K562 (cell line): ENCODE results near the gene HYPK. TPM values are rescaled to one million over a fixed set of nuclear protein-coding genes. Genes with fewer than 3 reads are reported as not detected.

ENCODE experiments used
- BRCA1 ChIP-seq, 2 experiments: fragments of 450-650 bp in 1 of 2; sonication (generic) in 1 of 2; formaldehyde crosslinking in 1 of 2; IDR thresholded peaks; 2 replicates each; pipeline versions ENCODE4 v1.5.0 to v1.6.1; 2017 to 2020; ENCODE audit warnings: mild to moderate bottlenecking in 1 of 2, missing genetic modification reagents in 1 of 2
- E2F6 ChIP-seq, 2 experiments: IDR thresholded peaks; 2 replicates each; pipeline ENCODE4 v1.6.1; 2011; ENCODE audit warnings: borderline replicate concordance in 1 of 2, control low read depth in 1 of 2, low read depth in 1 of 2, low read length in 1 of 2, mild to moderate bottlenecking in 1 of 2, mixed read lengths in 1 of 2, moderate library complexity in 1 of 2; ENCODE audit not compliant: insufficient read depth in 1 of 2, insufficient read length in 1 of 2, poor library complexity in 1 of 2, severe bottlenecking in 1 of 2; ENCODE audit errors: extremely low read depth in 1 of 2
- ETV6 ChIP-seq, 3 experiments: fragments of 150-350 bp in 1 of 3; sonication (generic) in 1 of 3; formaldehyde crosslinking in 1 of 3; IDR thresholded peaks; 2 replicates each; pipeline versions ENCODE4 v1.6.1 to v1.8.0; 2014 to 2022; ENCODE audit warnings: borderline replicate concordance in 2 of 3, low read depth in 2 of 3, antibody characterized with exemption in 1 of 3, low read length in 1 of 3, mild to moderate bottlenecking in 1 of 3, missing genetic modification reagents in 1 of 3
- HDAC1 ChIP-seq, 2 experiments: fragments of 450-650 bp; IDR thresholded peaks; 2 replicates each; pipeline ENCODE4 v1.6.1; 2016 to 2017; ENCODE audit warnings: inconsistent platforms in 1 of 2, mild to moderate bottlenecking in 1 of 2, moderate library complexity in 1 of 2
- HNRNPUL1 ChIP-seq: fragments of 200-400 bp; formaldehyde crosslinking; IDR thresholded peaks from 2 replicates; pipeline ENCODE4 v1.6.1; 2017; ENCODE audit warnings: low read length
- HOXB6 ChIP-seq: fragments of 250-450 bp; sonication (Bioruptor Pico); IDR thresholded peaks from 2 replicates; pipeline ENCODE4 v1.5.1; 2022; ENCODE audit warnings: mild to moderate bottlenecking, borderline replicate concordance
- KDM4B ChIP-seq, 2 experiments: fragments of 450-650 bp in 1 of 2; sonication (generic) in 1 of 2; IDR thresholded peaks; 2 replicates each; pipeline ENCODE4 v1.6.1; 2016 to 2017; ENCODE audit warnings: borderline replicate concordance in 2 of 2, antibody characterized with exemption in 1 of 2, low read depth in 1 of 2, mild to moderate bottlenecking in 1 of 2
- KLF6 ChIP-seq: fragments of 250-450 bp; sonication (Bioruptor Pico); IDR thresholded peaks from 2 replicates; pipeline ENCODE4 v1.4.0; 2020; ENCODE audit warnings: mild to moderate bottlenecking, moderate library complexity, borderline replicate concordance
- MAZ ChIP-seq, 2 experiments: fragments of 450-650 bp in 1 of 2; sonication (generic) in 1 of 2; formaldehyde crosslinking; IDR thresholded peaks in 1 of 2; conservative IDR thresholded peaks in 1 of 2; 2 replicates each; pipeline versions ENCODE4 v1.4.0 to v1.5.0; 2020; ENCODE audit warnings: mild to moderate bottlenecking in 1 of 2, missing genetic modification reagents in 1 of 2
- PHF20 ChIP-seq: fragments of 450-650 bp; IDR thresholded peaks from 2 replicates; pipeline ENCODE4 v1.6.1; 2018; ENCODE audit not compliant: partially characterized antibody
- SMAD3 ChIP-seq: fragments of 450-650 bp; formaldehyde crosslinking; conservative IDR thresholded peaks from 2 replicates; pipeline ENCODE4 v1.4.0; 2020; ENCODE audit warnings: mild to moderate bottlenecking
- SNIP1 ChIP-seq: fragments of 450-650 bp; IDR thresholded peaks from 2 replicates; pipeline ENCODE4 v1.7.1; 2017; ENCODE audit warnings: low read depth, mild to moderate bottlenecking
- SREBF1 ChIP-seq: fragments of 150-350 bp; IDR thresholded peaks from 2 replicates; pipeline ENCODE4 v1.6.1; 2014; ENCODE audit warnings: antibody characterized with exemption, low read depth, low read length, borderline replicate concordance
- TCF3 ChIP-seq: sonication (generic); formaldehyde crosslinking; IDR thresholded peaks from 2 replicates; pipeline ENCODE4 v1.4.0; 2020; ENCODE audit warnings: mild to moderate bottlenecking, missing genetic modification reagents
- TSHZ1 ChIP-seq: fragments of 250-450 bp; sonication (Bioruptor Pico); IDR thresholded peaks from 2 replicates; pipeline ENCODE4 v1.4.0; 2020; ENCODE audit warnings: mild to moderate bottlenecking, moderate library complexity
- XRCC4 ChIP-seq: IDR thresholded peaks from one replicate; pipeline ENCODE4 v1.6.1; 2011; ENCODE audit not compliant: insufficient read depth, insufficient read length; ENCODE audit errors: extremely low read depth
- ZEB2 ChIP-seq: fragments of 450-650 bp; IDR thresholded peaks from 2 replicates; pipeline ENCODE4 v1.6.1; 2016
- ZNF551 ChIP-seq: fragments of 250-450 bp; sonication (Bioruptor Pico); IDR thresholded peaks from 2 replicates; pipeline ENCODE4 v1.5.0; 2021; ENCODE audit warnings: mild to moderate bottlenecking, moderate library complexity
- polyA plus RNA-seq, 8 experiments: library from polyadenylated mRNA; depleted of rRNA in 4 of 8; stranded (reverse) in 5 of 8; unstranded in 3 of 8; fragments of >200 nt; fragmentation: Nextera tagmentation in 2 of 8; fragmentation: Illumina TruSeq in 1 of 8; extraction: Ambion mirVana in 2 of 8; extraction: Trizol in 1 of 8; gene quantifications; 2 replicates each; pipeline versions ENCODE4 v1.2.1 to v1.2.3, GENCODE V29; 2011 to 2014; ENCODE audit warnings: inconsistent platforms in 1 of 8, missing spikeins in 1 of 8
- total RNA-seq, 7 experiments: library from RNA; depleted of rRNA in 6 of 7; stranded (reverse); fragments of >200 nt in 6 of 7; fragmentation: Illumina TruSeq in 2 of 7; extraction: Trizol in 2 of 7; gene quantifications; 2 replicates each; pipeline versions ENCODE4 v1.2.1 to v1.2.3, GENCODE V29; 2011 to 2021; ENCODE audit warnings: low replicate concordance in 1 of 7
- TF ChIP-seq, protein P1 (sequence below): IDR thresholded peaks from 2 replicates; pipeline ENCODE4 v1.6.1; 2011; ENCODE audit warnings: borderline replicate concordance, low read depth, mild to moderate bottlenecking, moderate library complexity, low read length; ENCODE audit not compliant: insufficient read depth, poor library complexity, severe bottlenecking

Gene HYPK
- total and polyA plus RNA-seq, 9 of the 15 experiments (the other 6 are each of a cell fraction or from before 2014, with no cell fraction given): 7.2 to 28.0 (median 21.1) TPM

DNA sequence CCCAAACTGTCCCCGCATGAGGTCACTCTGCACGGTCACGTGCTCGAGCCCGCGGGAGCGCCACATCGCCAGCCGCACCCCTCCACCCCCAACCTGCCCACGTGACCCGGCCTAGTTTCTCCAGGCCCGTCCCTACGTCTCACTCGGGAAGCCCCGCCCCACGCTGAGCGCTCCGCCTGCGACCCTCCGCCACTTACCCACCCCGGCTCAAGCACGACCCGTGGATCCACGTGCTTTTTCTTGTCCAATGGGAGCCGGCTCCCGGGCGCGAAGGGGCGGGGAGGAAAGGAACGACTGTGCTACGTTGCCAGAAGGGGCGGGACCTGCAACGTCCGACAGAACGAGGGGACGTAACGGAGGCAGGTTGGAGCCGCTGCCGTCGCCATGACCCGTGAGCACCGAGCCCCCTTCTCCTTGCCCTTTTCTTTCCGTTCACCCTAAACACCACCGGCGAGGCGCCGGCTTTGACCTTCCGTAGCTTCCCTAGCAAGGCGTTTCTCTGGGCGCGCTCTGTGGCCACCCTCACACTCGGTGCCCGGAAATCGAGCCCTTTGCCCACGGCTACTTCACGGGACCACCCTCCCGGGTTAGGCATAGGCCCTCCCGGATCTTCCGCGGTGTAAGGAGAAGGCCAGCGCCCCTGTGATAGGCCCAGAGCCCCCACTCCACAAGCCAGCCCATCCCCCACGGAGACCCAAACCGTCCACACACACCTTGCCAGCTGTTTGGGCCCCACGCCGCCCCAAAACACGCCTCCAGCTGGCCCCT, 8.2 kb upstream of the HYPK start, which contains the start of gene SERF2 (continued):
- peak; percentile 26; the same call in 1 of the 2 replicates for TF ChIP-seq TCF3 (CRISPR knock-in tag)
- no peak for TF ChIP-seq BRCA1 (IDR thresholded peaks at IDR 0.05)
- 0 out of 2 replicates have a peak, but pooled peaks have one; percentile 87 for TF ChIP-seq BRCA1 (CRISPR knock-in tag; IDR thresholded peaks at IDR 0.05)
- TF ChIP-seq SNIP1: no peak
- TF ChIP-seq ZEB2: 0 out of 2 replicates have a peak, but pooled peaks have one; percentile 52
- no peak for TF ChIP-seq TSHZ1 (CRISPR knock-in tag)
- TF ChIP-seq ETV6 (IDR thresholded peaks at IDR 0.05; ENCODE audit: borderline replicate concordance in 1 of 2, low read depth in 2 of 2, low read length in 1 of 2): no peak
- no peak for TF ChIP-seq ETV6 (CRISPR knock-in tag; IDR thresholded peaks at IDR 0.05; ENCODE audit: borderline replicate concordance)
- peak; percentile 33 for TF ChIP-seq PHF20
- TF ChIP-seq ZNF551 (CRISPR knock-in tag): no peak
- TF ChIP-seq XRCC4: no peak
- no peak for TF ChIP-seq HNRNPUL1
- no peak for TF ChIP-seq SREBF1
- TF ChIP-seq KLF6: peak; percentile 97
- TF ChIP-seq E2F6 (IDR thresholded peaks at IDR 0.05; ENCODE audit: borderline replicate concordance in 1 of 2, extremely low read depth in 1 of 2, insufficient read depth in 1 of 2, insufficient read length in 1 of 2, low read depth in 1 of 2, low read length in 1 of 2, poor library complexity in 1 of 2, severe bottlenecking in 1 of 2): peak; percentile 92 to 97
- peak; percentile 71 to 84 for TF ChIP-seq MAZ (CRISPR knock-in tag; conservative IDR thresholded peaks at IDR 0.05 in 1 of 2, IDR thresholded peaks at IDR 0.05 in 1 of 2)
- TF ChIP-seq, protein P1, sequence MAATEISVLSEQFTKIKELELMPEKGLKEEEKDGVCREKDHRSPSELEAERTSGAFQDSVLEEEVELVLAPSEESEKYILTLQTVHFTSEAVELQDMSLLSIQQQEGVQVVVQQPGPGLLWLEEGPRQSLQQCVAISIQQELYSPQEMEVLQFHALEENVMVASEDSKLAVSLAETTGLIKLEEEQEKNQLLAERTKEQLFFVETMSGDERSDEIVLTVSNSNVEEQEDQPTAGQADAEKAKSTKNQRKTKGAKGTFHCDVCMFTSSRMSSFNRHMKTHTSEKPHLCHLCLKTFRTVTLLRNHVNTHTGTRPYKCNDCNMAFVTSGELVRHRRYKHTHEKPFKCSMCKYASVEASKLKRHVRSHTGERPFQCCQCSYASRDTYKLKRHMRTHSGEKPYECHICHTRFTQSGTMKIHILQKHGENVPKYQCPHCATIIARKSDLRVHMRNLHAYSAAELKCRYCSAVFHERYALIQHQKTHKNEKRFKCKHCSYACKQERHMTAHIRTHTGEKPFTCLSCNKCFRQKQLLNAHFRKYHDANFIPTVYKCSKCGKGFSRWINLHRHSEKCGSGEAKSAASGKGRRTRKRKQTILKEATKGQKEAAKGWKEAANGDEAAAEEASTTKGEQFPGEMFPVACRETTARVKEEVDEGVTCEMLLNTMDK: no peak
- TF ChIP-seq HDAC1 (IDR thresholded peaks at IDR 0.05): peak in 1 of 2 experiments; percentile 64; a peak in 2 of 4 replicates
- TF ChIP-seq KDM4B (IDR thresholded peaks at IDR 0.05; ENCODE audit: borderline replicate concordance in 2 of 2, low read depth in 1 of 2): 0 out of 4 replicates have a peak, but pooled peaks of 1 of the 2 experiments have one; percentile 34
- TF ChIP-seq SMAD3: 0 out of 2 replicates have a peak, but pooled peaks have one; percentile 34
- no peak for TF ChIP-seq HOXB6 (CRISPR knock-in tag)
